BE2C (cell line): ENCODE results near the gene SFMBT2.

Experiments
- DNase-seq: peaks from one replicate; pipeline ENCODE4 v3.0.0-alpha.2; 2020
- H3K27me3 ChIP-seq: fragments of 250-450 bp; sonication (Bioruptor Pico); 2 replicates; pipeline ENCODE4 v1.5.1; 2020; ENCODE audit warnings: mild to moderate bottlenecking
- H3K36me3 ChIP-seq: fragments of 250-450 bp; sonication (Bioruptor Pico); 2 replicates; pipeline ENCODE4 v1.5.1; 2020; ENCODE audit warnings: mild to moderate bottlenecking
- H3K4me1 ChIP-seq: fragments of 250-450 bp; sonication (Bioruptor Pico); 2 replicates; pipeline ENCODE4 v1.5.1; 2020
- H3K4me3 ChIP-seq: 2 replicates; pipeline ENCODE4 v1.5.1; 2011; ENCODE audit warnings: low read depth, low read length
- H3K9me3 ChIP-seq: fragments of 250-450 bp; sonication (Bioruptor Pico); 2 replicates; pipeline ENCODE4 v1.5.1; 2020
- TF ChIP-seq, protein P1 (sequence below): IDR thresholded peaks from 2 replicates; pipeline ENCODE4 v1.5.1; 2012; ENCODE audit warnings: mild to moderate bottlenecking, low read depth, low read length

Gene SFMBT2

DNA sequence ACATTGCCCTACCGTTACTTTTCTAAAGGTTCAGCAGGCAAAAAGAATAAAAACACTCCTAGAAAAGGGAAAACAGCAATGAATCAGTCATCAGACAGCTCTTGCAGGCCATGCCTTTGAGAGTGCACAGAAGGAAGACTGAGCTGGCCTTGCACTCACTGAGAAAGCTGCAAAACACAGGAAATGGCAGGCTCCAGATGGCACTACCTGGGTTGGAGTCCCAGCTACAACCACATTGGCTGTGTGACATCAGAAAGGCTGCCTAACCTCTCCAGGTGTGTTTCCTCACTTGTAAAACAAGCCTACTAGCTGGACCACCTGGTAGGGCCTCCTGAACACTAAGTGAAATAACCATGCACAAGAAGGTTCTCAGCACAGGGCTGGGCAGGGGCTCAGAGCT, 113.7 kb downstream of the SFMBT2 start:
- H3K4me1 ChIP-seq: peaks cover 5% of the 10 kb centered on the region; the same call in 1 of the 2 replicates
- H3K4me3 ChIP-seq: no peak overlapping the region
- no peaks in the 10 kb centered on the region for H3K27me3 ChIP-seq
- TF ChIP-seq, protein P1, sequence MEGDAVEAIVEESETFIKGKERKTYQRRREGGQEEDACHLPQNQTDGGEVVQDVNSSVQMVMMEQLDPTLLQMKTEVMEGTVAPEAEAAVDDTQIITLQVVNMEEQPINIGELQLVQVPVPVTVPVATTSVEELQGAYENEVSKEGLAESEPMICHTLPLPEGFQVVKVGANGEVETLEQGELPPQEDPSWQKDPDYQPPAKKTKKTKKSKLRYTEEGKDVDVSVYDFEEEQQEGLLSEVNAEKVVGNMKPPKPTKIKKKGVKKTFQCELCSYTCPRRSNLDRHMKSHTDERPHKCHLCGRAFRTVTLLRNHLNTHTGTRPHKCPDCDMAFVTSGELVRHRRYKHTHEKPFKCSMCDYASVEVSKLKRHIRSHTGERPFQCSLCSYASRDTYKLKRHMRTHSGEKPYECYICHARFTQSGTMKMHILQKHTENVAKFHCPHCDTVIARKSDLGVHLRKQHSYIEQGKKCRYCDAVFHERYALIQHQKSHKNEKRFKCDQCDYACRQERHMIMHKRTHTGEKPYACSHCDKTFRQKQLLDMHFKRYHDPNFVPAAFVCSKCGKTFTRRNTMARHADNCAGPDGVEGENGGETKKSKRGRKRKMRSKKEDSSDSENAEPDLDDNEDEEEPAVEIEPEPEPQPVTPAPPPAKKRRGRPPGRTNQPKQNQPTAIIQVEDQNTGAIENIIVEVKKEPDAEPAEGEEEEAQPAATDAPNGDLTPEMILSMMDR: no peak
- H3K9me3 ChIP-seq: no peaks in the 10 kb centered on the region
- DNase-seq: no peak
- no peaks in the 10 kb centered on the region for H3K36me3 ChIP-seq

DNA sequence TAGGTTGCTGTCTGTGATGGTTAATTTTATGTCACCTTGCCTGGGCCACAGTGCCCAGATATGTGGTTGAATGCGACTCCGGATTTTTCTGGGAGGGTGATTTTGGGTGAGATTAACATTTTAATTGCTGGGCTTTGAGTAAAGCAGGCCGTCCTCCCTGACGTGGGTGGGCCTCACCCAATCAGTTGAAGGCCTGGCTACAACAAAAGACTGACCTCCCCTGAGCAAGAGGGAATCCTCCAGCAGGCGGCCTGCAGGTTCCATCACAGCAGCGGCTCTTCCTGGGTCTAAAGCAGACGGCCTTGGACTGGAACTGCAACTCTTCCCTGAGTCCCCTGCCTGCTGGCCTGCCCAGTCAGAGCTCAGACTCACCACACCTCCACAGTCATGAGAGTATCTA, 114.2 kb downstream of the SFMBT2 start:
- Histone ChIP-seq H3K9me3 (no peaks in the 10 kb centered on the region), H3K4me1 (peaks cover 1% of the 10 kb centered on the region; the same call in 1 of the 2 replicates), H3K4me3 (no peak overlapping the region), H3K27me3 (no peaks in the 10 kb centered on the region), H3K36me3 (no peaks in the 10 kb centered on the region)
- no peak for DNase-seq
- TF ChIP-seq, protein P1: no peak

DNA sequence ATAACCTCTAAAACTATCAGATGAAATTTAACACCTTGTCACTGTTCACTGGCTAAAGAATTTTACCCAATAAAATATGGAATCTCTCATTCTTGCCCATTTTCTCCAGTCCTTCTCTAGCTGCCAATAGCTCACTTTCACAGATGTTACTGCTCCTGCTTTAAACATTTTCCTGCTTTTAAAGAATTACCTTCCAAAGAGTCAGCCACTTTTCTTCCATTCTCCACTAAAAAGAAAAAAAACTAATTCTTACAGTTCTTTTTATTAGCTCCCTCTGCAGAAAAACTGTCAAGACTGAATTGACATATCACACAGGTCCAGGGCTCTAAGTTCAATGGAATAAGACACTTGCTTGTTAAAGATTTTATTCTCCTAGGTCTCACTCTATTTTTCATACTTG, 114.8 kb downstream of the SFMBT2 start:
- Histone ChIP-seq H3K9me3 (no peaks in the 10 kb centered on the region), H3K4me1 (no peaks in the 10 kb centered on the region; the same call in 1 of the 2 replicates), H3K4me3 (no peak overlapping the region), H3K27me3 (no peaks in the 10 kb centered on the region), H3K36me3 (no peaks in the 10 kb centered on the region)
- TF ChIP-seq, protein P1: no peak
- no peak for DNase-seq

GRCh38 chr10:7293378-7293920, 117.4 kb downstream of the SFMBT2 start:
- no peak for DNase-seq
- Histone ChIP-seq H3K27me3 (no peaks in the 10 kb centered on the region), H3K36me3 (no peaks in the 10 kb centered on the region), H3K9me3 (no peaks in the 10 kb centered on the region), H3K4me3 (no peak overlapping the region), H3K4me1 (no peaks in the 10 kb centered on the region)
- TF ChIP-seq, protein P1: no peak

- Histone ChIP-seq H3K4me1 (no peaks in the 10 kb centered on the region), H3K36me3 (no peaks in the 10 kb centered on the region), H3K4me3 (no peak overlapping the region), H3K9me3 (no peaks in the 10 kb centered on the region), H3K27me3 (no peaks in the 10 kb centered on the region)
- DNase-seq: no peak
- TF ChIP-seq, protein P1: no peak
These were observed 119.2 kb downstream of the SFMBT2 start for GRCh38 chr10:7291487-7292270.

DNA sequence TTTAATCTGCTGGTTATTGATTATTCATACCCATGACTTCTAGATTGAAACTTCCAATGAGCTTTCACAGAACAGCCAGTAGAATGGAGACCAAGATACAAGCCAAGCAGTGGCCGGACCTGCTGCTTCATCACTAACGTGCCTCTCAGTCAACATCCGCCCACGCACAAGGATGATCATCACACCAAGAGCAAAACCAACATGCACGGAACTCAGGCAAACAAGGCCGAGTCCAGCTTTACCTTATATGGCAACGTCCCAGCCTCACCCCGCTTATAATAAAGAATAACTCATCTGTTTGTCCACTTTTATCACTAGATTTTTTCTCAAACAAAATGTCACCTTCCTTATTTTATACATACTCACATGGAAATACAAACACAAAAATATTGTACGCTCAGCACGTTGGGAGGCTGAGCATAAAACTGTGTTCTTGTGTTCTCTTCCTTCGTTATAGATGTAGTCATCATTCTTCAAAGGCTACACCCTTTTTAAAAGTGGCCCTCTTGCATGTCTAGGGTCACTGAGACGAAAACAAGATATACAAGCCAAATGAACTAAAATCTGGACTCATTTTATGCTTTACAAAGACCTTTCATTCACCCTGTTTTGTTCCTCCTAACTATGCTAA, 122.7 kb downstream of the SFMBT2 start:
- TF ChIP-seq, protein P1: no peak
- no peak for DNase-seq
- H3K36me3 ChIP-seq: no peaks in the 10 kb centered on the region
- H3K4me3 ChIP-seq: no peak overlapping the region
- H3K27me3 ChIP-seq: no peaks in the 10 kb centered on the region
- no peaks in the 10 kb centered on the region for H3K4me1 ChIP-seq
- H3K9me3 ChIP-seq: no peaks in the 10 kb centered on the region
